BLaER1 (cell line): ENCODE results near the gene CNTN4.

Experiments
- H3K27ac ChIP-seq: shearing (Covaris generic); formaldehyde crosslinking; 2 replicates; pipeline ENCODE4 v1.8.1; 2022
- H3K27me3 ChIP-seq: shearing (Covaris generic); formaldehyde crosslinking; 2 replicates; pipeline ENCODE4 v1.8.1; 2022
- H3K36me3 ChIP-seq: shearing (Covaris generic); formaldehyde crosslinking; 2 replicates; pipeline ENCODE4 v1.8.1; 2022
- H3K4me1 ChIP-seq: shearing (Covaris generic); formaldehyde crosslinking; 2 replicates; pipeline ENCODE4 v1.8.1; 2022
- H3K4me2 ChIP-seq: shearing (Covaris generic); formaldehyde crosslinking; 2 replicates; pipeline ENCODE4 v1.8.1; 2022
- H3K4me3 ChIP-seq: shearing (Covaris generic); formaldehyde crosslinking; 2 replicates; pipeline ENCODE4 v1.8.1; 2022
- H3K9ac ChIP-seq: shearing (Covaris generic); formaldehyde crosslinking; 2 replicates; pipeline ENCODE4 v1.8.1; 2022
- H3K9me3 ChIP-seq: shearing (Covaris generic); formaldehyde crosslinking; 2 replicates; pipeline ENCODE4 v1.8.1; 2022
- H4K20me1 ChIP-seq: shearing (Covaris generic); formaldehyde crosslinking; 2 replicates; pipeline ENCODE4 v1.8.1; 2022
- Cebpa-rat ChIP-seq: shearing (Covaris generic); IDR thresholded peaks from 2 replicates; pipeline ENCODE4 v1.8.1; 2022

CNTN4 gene

GRCh38 chr3:2452249-2452648 lies 353.6 kb downstream of the CNTN4 start:
- no peak overlapping the region for H3K9ac ChIP-seq
- no peak overlapping the region for H3K27ac ChIP-seq
- H3K27me3 ChIP-seq = no peaks in the 10 kb centered on the region
- no peak overlapping the region for H3K4me2 ChIP-seq
- H4K20me1 ChIP-seq = no peaks in the 10 kb centered on the region
- no peaks in the 10 kb centered on the region for H3K4me1 ChIP-seq
- no peaks in the 10 kb centered on the region for H3K36me3 ChIP-seq
- H3K4me3 ChIP-seq = no peak overlapping the region
- H3K9me3 ChIP-seq = no peaks in the 10 kb centered on the region
- no peak for TF ChIP-seq Cebpa-rat

GRCh38 chr3:2454865-2455264 lies 356.2 kb downstream of the CNTN4 start:
- H3K4me3 ChIP-seq = no peak overlapping the region
- no peak for TF ChIP-seq Cebpa-rat
- no peak overlapping the region for H3K9ac ChIP-seq
- no peaks in the 10 kb centered on the region for H3K36me3 ChIP-seq
- H3K4me1 ChIP-seq = no peaks in the 10 kb centered on the region
- H3K9me3 ChIP-seq = no peaks in the 10 kb centered on the region
- H3K27ac ChIP-seq = no peak overlapping the region
- H4K20me1 ChIP-seq = no peaks in the 10 kb centered on the region
- H3K4me2 ChIP-seq = no peak overlapping the region
- no peaks in the 10 kb centered on the region for H3K27me3 ChIP-seq

GRCh38 chr3:2456788-2457187 lies 358.1 kb downstream of the CNTN4 start:
- H3K36me3 ChIP-seq = no peaks in the 10 kb centered on the region
- H3K9me3 ChIP-seq = no peaks in the 10 kb centered on the region

GRCh38 chr3:2458816-2459215 lies 360.1 kb downstream of the CNTN4 start:
- Histone ChIP-seq H3K4me2 (no peak overlapping the region), H3K36me3 (no peaks in the 10 kb centered on the region), H3K9ac (no peak overlapping the region), H3K4me3 (no peak overlapping the region), H3K4me1 (no peaks in the 10 kb centered on the region), H3K27ac (no peak overlapping the region), H3K27me3 (no peaks in the 10 kb centered on the region), H4K20me1 (no peaks in the 10 kb centered on the region), H3K9me3 (no peaks in the 10 kb centered on the region)
- TF ChIP-seq Cebpa-rat = no peak

More at GRCh38 chr3:2456788-2457187, 358.1 kb downstream of the CNTN4 start:
- Histone ChIP-seq H3K9ac (no peak overlapping the region), H3K4me1 (no peaks in the 10 kb centered on the region), H3K4me3 (no peak overlapping the region), H3K27me3 (no peaks in the 10 kb centered on the region), H3K4me2 (no peak overlapping the region), H4K20me1 (no peaks in the 10 kb centered on the region), H3K27ac (no peak overlapping the region)
- TF ChIP-seq Cebpa-rat = no peak

GRCh38 chr3:2465842-2466241 lies 367.2 kb downstream of the CNTN4 start:
- Histone ChIP-seq H3K36me3 (no peaks in the 10 kb centered on the region), H3K9ac (no peak overlapping the region), H3K4me3 (no peak overlapping the region), H3K4me1 (no peaks in the 10 kb centered on the region), H3K27me3 (no peaks in the 10 kb centered on the region), H4K20me1 (no peaks in the 10 kb centered on the region), H3K27ac (no peak overlapping the region), H3K4me2 (no peak overlapping the region), H3K9me3 (no peaks in the 10 kb centered on the region)
- no peak for TF ChIP-seq Cebpa-rat

- H3K9me3 ChIP-seq = no peaks in the 10 kb centered on the region
- no peaks in the 10 kb centered on the region for H3K4me1 ChIP-seq
- no peak overlapping the region for H3K9ac ChIP-seq
- TF ChIP-seq Cebpa-rat = no peak
- no peaks in the 10 kb centered on the region for H3K36me3 ChIP-seq
- H3K27ac ChIP-seq = no peak overlapping the region
- H3K27me3 ChIP-seq = no peaks in the 10 kb centered on the region
- H3K4me2 ChIP-seq = no peak overlapping the region
- no peaks in the 10 kb centered on the region for H4K20me1 ChIP-seq
- no peak overlapping the region for H3K4me3 ChIP-seq
Measured at GRCh38 chr3:2468816-2469215, 370.1 kb downstream of the CNTN4 start.

- H3K36me3 ChIP-seq = no peaks in the 10 kb centered on the region
- no peaks in the 10 kb centered on the region; the same call in 1 of the 2 replicates for H3K4me1 ChIP-seq
- H3K9ac ChIP-seq = no peak overlapping the region
- no peaks in the 10 kb centered on the region for H3K27me3 ChIP-seq
- no peaks in the 10 kb centered on the region for H4K20me1 ChIP-seq
- no peak overlapping the region for H3K27ac ChIP-seq
- H3K4me3 ChIP-seq = no peak overlapping the region
- no peak overlapping the region for H3K4me2 ChIP-seq
- TF ChIP-seq Cebpa-rat = no peak
- no peaks in the 10 kb centered on the region for H3K9me3 ChIP-seq
Measured at GRCh38 chr3:2476996-2477395, 378.3 kb downstream of the CNTN4 start.

- no peak overlapping the region for H3K4me2 ChIP-seq
- H3K9ac ChIP-seq = no peak overlapping the region
- H3K36me3 ChIP-seq = no peaks in the 10 kb centered on the region
- no peak overlapping the region for H3K4me3 ChIP-seq
- H3K27ac ChIP-seq = no peak overlapping the region
- no peak for TF ChIP-seq Cebpa-rat
- H4K20me1 ChIP-seq = no peaks in the 10 kb centered on the region
- H3K4me1 ChIP-seq = no peaks in the 10 kb centered on the region; the same call in 1 of the 2 replicates
- H3K27me3 ChIP-seq = no peaks in the 10 kb centered on the region
- no peaks in the 10 kb centered on the region for H3K9me3 ChIP-seq
Measured at GRCh38 chr3:2477620-2478019, 379.0 kb downstream of the CNTN4 start.

GRCh38 chr3:2484162-2485026 lies 385.7 kb downstream of the CNTN4 start:
- Histone ChIP-seq H3K27ac (no peak overlapping the region), H3K27me3 (no peaks in the 10 kb centered on the region)
- no peak for TF ChIP-seq Cebpa-rat

GRCh38 chr3:2485027-2485375 lies 386.3 kb downstream of the CNTN4 start:
- no peak overlapping the region for H3K27ac ChIP-seq
- H3K9me3 ChIP-seq = peaks cover 8% of the 10 kb centered on the region
- no peak overlapping the region for H3K9ac ChIP-seq
- H3K4me2 ChIP-seq = no peak overlapping the region
- H3K4me3 ChIP-seq = no peak overlapping the region
- no peak for TF ChIP-seq Cebpa-rat
- H3K27me3 ChIP-seq = no peaks in the 10 kb centered on the region
- no peaks in the 10 kb centered on the region for H3K36me3 ChIP-seq
- H4K20me1 ChIP-seq = no peaks in the 10 kb centered on the region
- H3K4me1 ChIP-seq = no peaks in the 10 kb centered on the region

More at GRCh38 chr3:2484162-2485026, 385.7 kb downstream of the CNTN4 start:
- Histone ChIP-seq H3K9ac (no peak overlapping the region), H3K4me2 (no peak overlapping the region), H3K4me1 (no peaks in the 10 kb centered on the region), H3K9me3 (peaks cover 8% of the 10 kb centered on the region), H3K36me3 (no peaks in the 10 kb centered on the region), H4K20me1 (no peaks in the 10 kb centered on the region), H3K4me3 (no peak overlapping the region)
